Fibroblast of the conjunctiva (primary cell): ENCODE results near the gene CDH8.
"Not testable (repeated sequence)": the region's sequence is repeated elsewhere in the genome, so short reads cannot be mapped to it uniquely, and the experiment has no call there.

ENCODE experiments used
- DNase-seq: peaks from one replicate; pipeline ENCODE4 v3.0.0-alpha.2; 2010; ENCODE audit warnings: low read depth

CDH8 gene

DNA sequence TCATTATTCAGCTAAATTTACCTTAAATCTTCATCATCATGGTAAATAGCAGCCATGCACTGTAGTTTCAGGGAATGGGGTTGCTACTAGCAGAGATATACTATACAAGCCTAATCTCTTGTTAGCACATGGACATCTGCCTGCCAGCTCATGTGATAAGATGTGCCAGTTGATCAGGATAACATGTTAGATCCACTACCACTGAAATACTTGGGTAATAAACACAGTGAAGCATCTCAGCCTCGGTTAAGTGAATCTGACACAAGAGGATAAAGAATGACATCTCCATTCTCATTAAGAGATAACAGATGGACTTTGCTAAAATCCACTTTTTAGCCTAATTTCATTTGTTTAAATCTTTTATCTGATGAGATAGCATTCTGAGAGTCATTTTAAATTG lies 256.1 kb downstream of the CDH8 start:
- no peak for DNase-seq

- DNase-seq, result no peak
These were observed 265.9 kb downstream of the CDH8 start for GRCh38 chr16:61770301-61770700.

DNA sequence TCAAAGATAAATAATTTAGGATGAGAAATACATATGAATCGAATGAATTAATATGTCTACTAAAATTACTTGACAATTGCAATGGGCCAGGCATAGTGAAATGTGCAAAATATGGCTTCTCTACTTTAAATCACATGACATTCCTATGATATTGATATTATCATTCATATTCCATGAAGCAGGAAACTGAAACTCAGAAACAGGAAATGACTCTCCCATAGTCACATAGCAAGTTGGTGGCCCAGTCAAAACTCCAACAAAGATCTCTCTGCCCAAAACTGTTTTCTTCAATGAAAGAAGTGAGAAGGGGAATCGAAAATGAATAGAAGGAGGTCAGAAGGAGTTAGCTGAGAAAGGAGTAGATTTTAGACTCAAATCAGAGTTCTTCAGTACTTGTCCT lies 272.2 kb downstream of the CDH8 start:
- no peak for DNase-seq

DNA sequence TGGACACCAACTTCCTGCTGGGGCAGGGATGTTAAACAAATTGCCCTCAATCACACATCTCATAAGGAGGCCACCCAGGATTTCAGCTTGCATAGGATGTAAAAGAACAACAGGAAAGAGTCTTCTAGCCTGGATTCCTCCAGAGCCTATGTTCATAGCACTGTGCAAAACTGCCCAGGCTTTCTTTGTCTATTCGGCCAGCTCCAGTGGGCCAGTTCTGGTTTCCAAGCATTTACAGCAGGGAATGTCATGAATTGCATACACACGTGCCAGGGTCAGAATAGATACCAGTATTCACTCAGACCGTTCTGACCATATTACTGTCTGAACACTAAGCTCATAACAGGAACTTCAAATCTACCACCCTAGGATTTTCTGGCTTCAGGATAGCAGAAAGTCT lies 273.2 kb downstream of the CDH8 start:
- DNase-seq, result no peak

GRCh38 chr16:61730997-61731396 lies 305.2 kb downstream of the CDH8 start:
- DNase-seq, result no peak

- no peak for DNase-seq
These were observed 309.5 kb downstream of the CDH8 start for GRCh38 chr16:61726701-61727100.

DNA sequence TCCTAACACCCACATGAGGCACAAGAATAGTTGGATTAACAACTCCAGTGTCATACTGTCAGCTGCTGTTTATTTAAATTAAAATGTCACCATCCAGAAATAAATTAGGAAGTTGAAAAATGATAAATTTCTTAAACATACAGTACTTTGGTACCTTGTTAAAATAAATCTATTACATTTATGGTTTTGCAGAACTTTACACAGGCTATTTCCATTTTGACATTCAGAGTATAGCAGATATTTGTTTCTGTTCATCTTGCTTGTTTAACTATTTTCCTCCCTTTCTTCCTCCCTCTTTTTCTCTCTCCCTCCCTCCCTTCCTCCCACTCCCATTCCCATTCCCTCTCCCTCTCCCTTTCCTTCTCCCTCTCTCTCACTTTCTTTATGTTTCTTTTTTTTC lies 310.1 kb downstream of the CDH8 start:
- DNase-seq, result no peak

- DNase-seq, result no peak
These were observed 314.7 kb downstream of the CDH8 start for GRCh38 chr16:61721544-61721943.

DNA sequence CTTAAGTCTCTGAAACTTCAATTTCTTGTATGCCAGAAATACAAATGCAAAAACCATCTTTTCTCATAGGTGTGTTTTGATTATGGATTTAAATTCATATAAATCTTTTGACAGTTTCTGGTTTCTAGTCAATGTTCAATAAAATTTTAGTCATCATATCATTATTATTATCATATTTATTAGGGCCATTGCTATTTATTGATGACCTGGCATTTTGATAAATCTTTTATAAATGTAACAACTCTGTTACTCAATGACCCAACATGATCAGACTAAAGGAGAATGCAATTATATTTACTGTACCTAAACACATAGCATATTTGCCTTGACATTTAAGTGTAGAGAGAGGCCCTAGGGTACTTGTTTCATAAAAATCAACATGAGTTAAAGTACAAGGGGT lies 320.8 kb downstream of the CDH8 start:
- no peak for DNase-seq

DNA sequence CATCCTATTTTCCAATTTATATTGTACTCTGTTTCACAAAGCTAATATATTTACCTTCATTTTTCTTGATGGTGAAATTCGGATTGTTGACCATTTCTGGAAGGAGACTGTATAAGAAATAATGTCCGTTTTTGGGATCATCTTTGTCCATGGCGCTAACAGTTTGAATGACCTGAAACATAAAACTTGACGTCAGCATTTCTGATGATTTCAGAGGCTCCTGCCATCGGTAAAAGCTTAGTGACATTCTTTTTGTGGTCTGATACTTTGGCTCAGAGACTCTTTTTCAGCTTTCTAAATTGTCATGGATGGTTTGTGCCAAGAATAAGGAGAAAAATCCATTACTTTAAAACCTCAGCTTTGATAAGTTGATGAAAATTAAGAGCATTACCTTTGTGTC lies 322.5 kb downstream of the CDH8 start:
- DNase-seq, result no peak

DNA sequence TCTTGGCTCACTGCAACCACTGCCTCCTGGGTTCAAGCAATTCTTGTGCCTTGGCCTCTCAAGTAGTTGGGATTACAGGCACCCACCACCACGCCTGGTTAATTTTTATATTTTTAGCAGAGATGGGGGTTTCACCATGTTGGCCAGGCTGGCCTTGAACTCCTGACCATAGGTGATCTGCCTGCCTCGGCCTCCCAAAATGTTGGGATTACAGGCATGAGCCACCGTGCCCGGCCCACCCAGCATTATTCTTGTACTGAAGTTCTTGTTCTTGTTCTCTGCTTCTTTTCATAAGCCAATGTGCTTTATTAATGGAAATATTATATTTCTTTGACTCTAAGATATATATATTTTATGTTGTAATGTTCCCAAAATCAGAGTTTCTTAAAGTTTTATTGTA lies 336.6 kb downstream of the CDH8 start:
- not testable (repeated sequence) for DNase-seq

GRCh38 chr16:61684541-61684940 lies 351.7 kb downstream of the CDH8 start:
- DNase-seq, result no peak

DNA sequence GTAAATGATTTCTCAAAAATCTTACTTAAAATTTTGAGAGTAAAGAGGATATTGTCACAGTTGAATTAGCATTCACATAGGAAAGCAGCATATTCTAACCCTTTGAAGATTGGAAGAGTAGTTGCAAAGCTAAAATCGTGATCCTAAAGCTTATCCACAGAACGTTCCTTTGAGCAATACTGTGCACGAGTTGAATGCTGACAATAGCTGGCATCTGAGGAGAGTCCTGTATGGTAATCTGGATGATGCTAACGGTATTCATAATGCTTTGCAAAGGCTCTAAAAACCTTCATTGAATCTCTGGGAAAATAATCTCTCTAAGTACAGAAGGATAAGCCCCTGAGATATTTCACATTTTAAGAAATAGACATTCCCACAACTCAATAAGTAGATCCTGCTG lies 354.6 kb downstream of the CDH8 start:
- DNase-seq, result no peak

DNA sequence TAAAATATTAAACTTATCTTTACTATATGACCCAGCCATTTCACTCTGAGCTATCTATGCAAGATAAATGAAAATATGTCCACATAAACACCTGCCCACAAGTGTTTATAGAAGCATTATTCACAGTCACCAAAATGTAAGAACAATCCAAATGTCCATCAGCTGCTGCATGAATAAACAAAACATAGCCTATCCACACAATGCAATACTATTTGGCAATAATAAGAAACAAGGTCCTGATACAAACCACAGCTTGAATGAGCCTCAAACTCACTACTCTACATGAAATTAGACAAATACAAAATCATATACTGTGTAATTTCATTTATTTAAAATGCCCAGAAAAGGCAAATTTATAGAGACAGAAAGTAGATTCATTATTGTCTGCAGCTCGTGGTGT lies 355.1 kb downstream of the CDH8 start:
- DNase-seq, result no peak

- DNase-seq, result no peak
These were observed 358.1 kb downstream of the CDH8 start for GRCh38 chr16:61678182-61678581.

DNA sequence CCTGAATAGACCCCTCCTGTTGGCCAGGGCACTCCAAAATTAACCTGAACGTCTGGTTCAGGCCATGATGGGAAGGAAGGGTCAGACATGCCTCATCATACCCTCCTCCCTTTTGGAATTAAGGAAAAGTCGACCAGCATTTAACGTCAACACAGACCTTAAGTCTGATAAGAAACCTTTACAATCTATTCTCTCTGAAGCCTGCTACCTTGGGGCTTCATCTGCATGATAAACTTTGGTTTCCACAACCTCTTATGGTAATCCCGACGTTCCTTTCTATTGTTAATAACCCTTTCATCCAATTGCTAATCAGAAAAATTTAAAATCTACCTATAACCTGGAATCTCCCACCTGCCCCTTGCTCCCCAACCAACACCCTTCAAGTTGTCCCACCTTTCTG lies 358.5 kb downstream of the CDH8 start:
- no peak for DNase-seq

DNA sequence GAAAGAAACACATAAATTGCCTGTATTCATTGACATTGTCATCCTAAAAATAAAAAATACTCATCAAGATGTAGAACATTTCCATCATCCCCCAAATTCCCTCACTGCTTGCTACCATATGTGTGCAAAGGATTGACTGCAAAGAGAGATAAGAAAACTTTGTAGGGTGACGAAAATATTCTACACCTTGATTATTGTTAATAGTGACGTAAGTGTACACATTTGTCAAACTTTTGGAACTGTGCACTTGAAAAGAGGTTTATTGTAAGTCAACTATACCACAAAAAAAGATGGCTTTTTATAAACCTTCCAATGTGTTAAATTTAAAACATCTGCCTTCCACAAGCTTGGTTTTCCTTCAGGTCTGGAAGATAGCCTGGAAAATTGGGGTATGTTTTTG lies 359.5 kb downstream of the CDH8 start:
- DNase-seq, result no peak

- DNase-seq, result no peak
These were observed 365.1 kb downstream of the CDH8 start for GRCh38 chr16:61671161-61671560.

DNA sequence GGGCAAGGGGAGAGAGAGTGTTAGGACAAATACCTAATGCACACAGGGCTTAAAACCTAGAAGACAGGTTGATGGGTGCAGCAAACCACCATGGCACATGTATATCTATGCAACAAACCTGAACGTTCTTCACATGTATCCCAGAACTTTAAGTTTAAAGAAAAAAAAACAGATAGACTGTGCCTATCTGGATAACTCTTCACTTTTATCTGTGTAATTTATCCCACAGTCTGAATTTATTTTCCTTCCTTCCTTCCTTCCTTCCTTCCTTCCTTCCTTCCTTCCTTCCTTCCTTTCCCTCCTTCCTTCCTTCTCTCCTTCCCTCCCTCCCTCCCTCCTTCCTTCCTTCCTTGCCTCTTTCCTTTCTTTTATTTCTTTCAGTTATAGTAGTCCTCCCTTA lies 370.7 kb downstream of the CDH8 start:
- no peak for DNase-seq

DNA sequence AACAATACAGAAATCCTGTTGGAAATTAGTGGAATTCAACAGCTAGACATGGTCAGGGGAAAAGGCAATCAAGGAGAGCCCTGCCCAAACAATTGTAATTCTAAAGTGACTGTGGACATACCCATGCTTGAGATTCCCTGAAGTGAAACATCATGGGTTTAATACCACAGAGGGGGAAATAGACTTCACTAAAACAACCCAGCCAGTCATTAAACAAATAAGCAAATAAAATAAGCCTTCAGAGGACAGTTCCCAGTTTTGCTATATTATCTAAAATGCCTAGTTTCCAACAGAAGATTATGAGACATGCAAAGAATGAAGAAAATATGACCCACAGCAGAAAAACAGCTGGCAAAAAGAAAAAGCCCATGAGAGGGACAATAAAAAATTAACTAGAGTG lies 376.3 kb downstream of the CDH8 start:
- no peak for DNase-seq

GRCh38 chr16:61654962-61655361 lies 381.3 kb downstream of the CDH8 start:
- DNase-seq, result no peak

DNA sequence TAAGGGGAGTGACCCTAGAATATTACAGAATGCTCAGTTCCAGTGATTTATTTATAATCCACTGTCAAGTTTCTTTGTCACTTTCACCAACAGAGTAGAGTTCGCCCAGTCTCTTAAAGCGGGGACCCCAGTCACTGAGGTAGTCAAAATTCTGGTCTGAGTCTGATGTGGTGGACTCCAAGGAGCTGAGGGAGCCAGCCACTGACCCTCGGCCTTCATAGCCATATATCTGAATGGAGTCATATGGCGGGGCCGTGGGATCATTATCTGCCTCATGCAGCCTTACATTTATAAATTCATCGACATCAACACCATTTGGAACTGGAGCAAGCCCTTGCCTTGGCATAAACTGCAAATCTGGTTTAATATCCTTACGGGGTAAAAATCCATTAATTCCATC lies 382.7 kb downstream of the CDH8 start:
- no peak for DNase-seq

DNA sequence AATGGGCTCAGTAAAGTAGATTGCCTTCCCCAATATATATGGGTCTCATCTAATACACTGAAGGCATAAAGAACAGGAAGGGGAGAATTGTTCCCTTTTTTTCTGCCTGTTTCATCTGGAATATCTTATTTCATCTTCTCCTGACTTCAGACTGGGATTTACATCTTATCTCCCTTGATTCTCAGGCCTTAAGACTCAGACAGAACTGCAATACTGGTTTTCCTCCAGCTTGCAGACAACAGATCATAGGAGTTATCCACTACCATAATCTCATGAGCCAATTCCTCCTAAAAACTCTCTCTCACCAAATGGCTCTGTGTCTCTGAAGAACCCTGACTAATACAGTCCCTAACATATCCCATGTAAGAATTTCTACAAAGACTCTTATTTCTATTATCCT lies 390.7 kb downstream of the CDH8 start:
- no peak for DNase-seq

DNA sequence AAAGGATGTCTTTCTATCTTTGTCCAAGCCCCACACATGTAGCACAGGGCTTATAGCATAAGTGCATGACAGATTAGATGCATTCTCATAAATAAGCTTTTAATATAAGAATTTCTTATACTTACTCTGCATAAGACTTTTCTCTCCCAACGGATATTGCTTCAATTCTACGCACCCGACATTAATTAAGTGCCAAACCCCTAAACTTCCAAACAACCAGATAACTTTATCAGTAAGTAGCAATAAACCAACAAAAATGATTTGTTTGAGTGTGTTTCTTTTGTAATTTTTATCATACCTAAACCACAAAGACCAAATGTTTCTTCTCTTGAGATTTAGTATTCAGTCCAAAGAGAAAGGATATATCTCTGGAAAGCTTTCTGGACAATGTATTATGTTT lies 391.5 kb downstream of the CDH8 start:
- no peak for DNase-seq

DNA sequence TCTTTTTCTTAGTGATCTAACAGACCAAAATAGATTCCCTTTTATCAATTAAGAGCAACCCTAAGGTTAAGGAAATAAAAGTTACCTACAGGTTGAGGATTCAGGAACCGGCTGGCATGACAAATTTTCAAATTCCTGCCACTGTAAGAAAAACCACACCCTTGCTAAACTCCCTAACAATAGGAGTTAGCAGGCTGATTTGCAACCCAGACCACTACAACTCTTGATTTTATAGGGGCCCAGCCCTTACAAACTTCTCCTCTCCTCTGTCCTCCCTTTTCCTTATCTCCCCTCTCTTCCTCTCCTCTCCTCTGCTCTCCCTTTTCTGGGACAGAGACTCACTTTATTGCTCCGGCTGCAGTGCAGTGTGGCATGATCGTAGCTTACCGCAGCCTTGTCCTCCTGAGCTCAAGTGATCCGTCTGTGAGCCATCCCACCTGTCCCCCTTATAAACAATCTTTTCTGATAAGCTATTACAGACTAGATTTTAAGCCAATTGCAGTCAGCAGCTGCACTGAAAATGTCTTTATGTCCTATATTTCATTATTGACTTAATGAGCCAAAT lies 418.9 kb downstream of the CDH8 start:
- no peak for DNase-seq
